Parathyroid adenoma (tissue), 2 donors: ENCODE results near the gene B4GALNT3.

Experiments used
- H2AFZ ChIP-seq: fragments of 300-600 bp; sonication (generic); one replicate; pipeline ENCODE4 v1.7.0; 2017; ENCODE audit warnings: antibody characterized with exemption, mild to moderate bottlenecking
- H3K27ac ChIP-seq: fragments of 300-600 bp; sonication (generic); one replicate; pipeline ENCODE4 v1.7.0; 2017
- H3K27me3 ChIP-seq: fragments of 300-600 bp; sonication (generic); one replicate; pipeline ENCODE4 v1.7.0; 2017; ENCODE audit warnings: low read length; ENCODE audit not compliant: control insufficient read depth, insufficient read depth
- H3K36me3 ChIP-seq: fragments of 300-600 bp; sonication (generic); one replicate; pipeline ENCODE4 v1.7.0; 2017; ENCODE audit warnings: low read length; ENCODE audit not compliant: control insufficient read depth, insufficient read depth
- H3K4me1 ChIP-seq: fragments of 300-600 bp; sonication (generic); one replicate; pipeline ENCODE4 v1.7.0; 2017; ENCODE audit warnings: control low read depth
- H3K4me2 ChIP-seq: fragments of 300-600 bp; sonication (generic); one replicate; pipeline ENCODE4 v1.7.0; 2017; ENCODE audit warnings: low read length
- H3K4me3 ChIP-seq: fragments of 300-600 bp; sonication (generic); one replicate; pipeline ENCODE4 v1.7.0; 2017; ENCODE audit warnings: low read depth, low read length
- H3K79me2 ChIP-seq: fragments of 300-600 bp; sonication (generic); one replicate; pipeline ENCODE4 v1.7.0; 2017; ENCODE audit warnings: control low read depth
- H3K9ac ChIP-seq: fragments of 300-600 bp; sonication (generic); one replicate; pipeline ENCODE4 v1.7.0; 2017; ENCODE audit warnings: mild to moderate bottlenecking
- H3K9me3 ChIP-seq: fragments of 300-600 bp; sonication (generic); one replicate; pipeline ENCODE4 v1.7.0; 2017; ENCODE audit warnings: low read length; ENCODE audit not compliant: control insufficient read depth
- CTCF ChIP-seq: fragments of 300-600 bp; sonication (generic); IDR thresholded peaks from one replicate; pipeline ENCODE4 v1.7.0; 2017; ENCODE audit warnings: antibody characterized with exemption, mild to moderate bottlenecking
- donor health status: primary hyperparathyroidism.

The B4GALNT3 gene

GRCh38 chr12:561908-562593 is 102.3 kb downstream of the B4GALNT3 start:
- no peak overlapping the region for H3K9ac ChIP-seq
- no peak overlapping the region for H3K4me3 ChIP-seq

GRCh38 chr12:562634-563033 is 102.9 kb downstream of the B4GALNT3 start:
- H3K27ac ChIP-seq: no peak overlapping the region
- H3K4me1 ChIP-seq: no peaks in the 10 kb centered on the region
- H3K27me3 ChIP-seq: no peaks in the 10 kb centered on the region
- no peak overlapping the region for H3K9ac ChIP-seq
- no peak for TF ChIP-seq CTCF
- H3K9me3 ChIP-seq: no peaks in the 10 kb centered on the region
- no peaks in the 10 kb centered on the region for H3K79me2 ChIP-seq
- H3K36me3 ChIP-seq: no peaks in the 10 kb centered on the region
- H3K4me3 ChIP-seq: no peak overlapping the region
- no peak overlapping the region for H2AFZ ChIP-seq
- H3K4me2 ChIP-seq: no peak overlapping the region

More at GRCh38 chr12:561908-562593, 102.3 kb downstream of the B4GALNT3 start:
- TF ChIP-seq CTCF: no peak
- H3K4me2 ChIP-seq: no peak overlapping the region
- H3K36me3 ChIP-seq: no peaks in the 10 kb centered on the region
- no peak overlapping the region for H2AFZ ChIP-seq
- no peaks in the 10 kb centered on the region for H3K27me3 ChIP-seq
- no peaks in the 10 kb centered on the region for H3K79me2 ChIP-seq
- H3K4me1 ChIP-seq: no peaks in the 10 kb centered on the region
- H3K27ac ChIP-seq: no peak overlapping the region
- no peaks in the 10 kb centered on the region for H3K9me3 ChIP-seq

- TF ChIP-seq CTCF: no peak
- Histone ChIP-seq H3K27ac (no peak overlapping the region), H2AFZ (no peak overlapping the region)
Observed at GRCh38 chr12:563250-563781, 103.6 kb downstream of the B4GALNT3 start.

GRCh38 chr12:563787-564298 is 104.1 kb downstream of the B4GALNT3 start:
- Histone ChIP-seq H3K36me3 (no peaks in the 10 kb centered on the region), H3K27me3 (no peaks in the 10 kb centered on the region), H3K4me1 (no peaks in the 10 kb centered on the region), H3K4me3 (no peak overlapping the region), H3K79me2 (no peaks in the 10 kb centered on the region), H3K9ac (no peak overlapping the region), H3K4me2 (no peak overlapping the region), H3K9me3 (no peaks in the 10 kb centered on the region), H3K27ac (no peak overlapping the region), H2AFZ (no peak overlapping the region)
- no peak for TF ChIP-seq CTCF

More at GRCh38 chr12:563250-563781, 103.6 kb downstream of the B4GALNT3 start:
- no peaks in the 10 kb centered on the region for H3K4me1 ChIP-seq
- no peaks in the 10 kb centered on the region for H3K79me2 ChIP-seq
- H3K4me2 ChIP-seq: no peak overlapping the region
- H3K9me3 ChIP-seq: no peaks in the 10 kb centered on the region
- H3K4me3 ChIP-seq: no peak overlapping the region
- no peaks in the 10 kb centered on the region for H3K27me3 ChIP-seq
- H3K36me3 ChIP-seq: no peaks in the 10 kb centered on the region
- H3K9ac ChIP-seq: no peak overlapping the region

- Histone ChIP-seq H3K9ac (no peak overlapping the region), H3K79me2 (no peaks in the 10 kb centered on the region), H3K4me2 (no peak overlapping the region), H3K4me1 (peaks cover 4% of the 10 kb centered on the region), H3K4me3 (no peak overlapping the region), H3K27me3 (no peaks in the 10 kb centered on the region), H2AFZ (no peak overlapping the region), H3K9me3 (no peaks in the 10 kb centered on the region), H3K36me3 (no peaks in the 10 kb centered on the region), H3K27ac (no peak overlapping the region)
- TF ChIP-seq CTCF: no peak
Observed at GRCh38 chr12:565161-565560, 105.4 kb downstream of the B4GALNT3 start.
